Measurements from ENCODE around the gene NCF4. TPM values are rescaled to one million over a fixed set of nuclear protein-coding genes. Genes with fewer than 3 reads are reported as not detected.

The NCF4 gene
- total RNA-seq, 1 donor from 2014 or later, result not detected

DNA sequence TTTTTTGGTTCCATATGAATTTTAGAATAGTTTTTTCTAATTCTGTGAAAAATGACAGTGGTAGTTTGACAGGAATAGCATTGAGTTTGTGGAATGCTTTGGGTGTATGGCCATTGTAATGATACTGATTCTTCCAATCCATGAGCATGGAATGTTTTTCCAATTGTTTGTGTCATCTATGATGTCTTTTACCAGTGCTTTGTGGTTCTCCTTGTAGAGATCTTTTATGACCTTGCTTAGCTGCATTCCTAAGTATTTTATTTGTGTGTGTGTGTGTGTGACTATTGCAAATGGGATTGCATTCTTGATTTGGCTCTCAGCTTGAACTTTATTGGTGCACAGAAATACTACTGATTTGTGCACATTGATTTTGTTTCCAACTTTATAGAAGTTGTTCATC, 49.7 kb downstream of the NCF4 start:
- TF ChIP-seq, protein P1, sequence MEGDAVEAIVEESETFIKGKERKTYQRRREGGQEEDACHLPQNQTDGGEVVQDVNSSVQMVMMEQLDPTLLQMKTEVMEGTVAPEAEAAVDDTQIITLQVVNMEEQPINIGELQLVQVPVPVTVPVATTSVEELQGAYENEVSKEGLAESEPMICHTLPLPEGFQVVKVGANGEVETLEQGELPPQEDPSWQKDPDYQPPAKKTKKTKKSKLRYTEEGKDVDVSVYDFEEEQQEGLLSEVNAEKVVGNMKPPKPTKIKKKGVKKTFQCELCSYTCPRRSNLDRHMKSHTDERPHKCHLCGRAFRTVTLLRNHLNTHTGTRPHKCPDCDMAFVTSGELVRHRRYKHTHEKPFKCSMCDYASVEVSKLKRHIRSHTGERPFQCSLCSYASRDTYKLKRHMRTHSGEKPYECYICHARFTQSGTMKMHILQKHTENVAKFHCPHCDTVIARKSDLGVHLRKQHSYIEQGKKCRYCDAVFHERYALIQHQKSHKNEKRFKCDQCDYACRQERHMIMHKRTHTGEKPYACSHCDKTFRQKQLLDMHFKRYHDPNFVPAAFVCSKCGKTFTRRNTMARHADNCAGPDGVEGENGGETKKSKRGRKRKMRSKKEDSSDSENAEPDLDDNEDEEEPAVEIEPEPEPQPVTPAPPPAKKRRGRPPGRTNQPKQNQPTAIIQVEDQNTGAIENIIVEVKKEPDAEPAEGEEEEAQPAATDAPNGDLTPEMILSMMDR (conservative IDR thresholded peaks at IDR 0.05), result no peak
- Mint-ChIP-seq H3K27me3 (ENCODE audit: low read depth) (peaks cover 59% of the 10 kb centered on the region), H3K9me3 (no peaks in the 10 kb centered on the region), H3K4me1 (peaks cover 4% of the 10 kb centered on the region), H3K27ac (ENCODE audit: unreplicated experiment) (no peak overlapping the region), H3K4me3 (no peak overlapping the region), H3K36me3 (ENCODE audit: low read depth) (no peaks in the 10 kb centered on the region)
- DNase-seq (ENCODE audit: low read depth, low spot score), result no peak

DNA sequence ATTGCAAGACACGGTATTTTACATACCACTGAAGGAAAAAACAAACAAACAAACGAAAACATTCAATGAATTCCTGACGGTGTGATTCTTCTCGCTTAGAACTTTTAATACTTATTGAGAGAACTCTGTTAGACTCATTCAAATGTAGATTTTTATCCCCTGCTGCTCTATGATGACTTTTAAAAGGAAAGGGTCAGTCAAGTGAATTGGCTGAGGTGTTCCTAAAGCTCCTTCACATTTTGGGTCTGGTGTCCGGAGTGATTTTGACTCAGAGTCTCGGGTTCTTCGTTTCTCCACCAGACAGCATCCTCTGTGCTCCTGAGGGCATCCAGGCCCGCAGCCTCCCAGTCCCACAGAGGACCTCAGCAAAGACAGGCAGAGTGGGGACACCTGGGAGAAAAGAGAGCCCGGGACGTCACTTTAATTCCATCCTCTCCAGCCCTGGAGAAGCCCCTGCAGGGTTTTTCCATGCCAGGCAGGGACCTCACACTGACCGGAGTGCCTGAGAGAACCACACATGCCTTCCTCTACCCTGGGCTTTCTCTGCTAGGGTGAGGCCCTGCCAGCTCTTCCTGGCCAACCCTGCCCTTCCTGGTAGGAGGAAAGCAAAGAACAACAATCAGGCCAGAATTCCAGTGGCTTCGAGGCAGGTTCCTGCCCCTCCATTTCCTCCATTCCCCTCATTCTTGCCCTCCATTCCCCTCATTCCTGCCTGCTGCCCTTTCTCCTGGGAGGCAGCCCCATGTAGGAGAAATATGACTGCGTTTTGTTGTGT, 51.3 kb downstream of the NCF4 start:
- no peak for DNase-seq (ENCODE audit: low read depth, low spot score)
- TF ChIP-seq, protein P1 (conservative IDR thresholded peaks at IDR 0.05), result no peak
- Mint-ChIP-seq H3K9me3 (no peaks in the 10 kb centered on the region), H3K27me3 (ENCODE audit: low read depth) (peaks cover 66% of the 10 kb centered on the region), H3K4me1 (peaks cover 4% of the 10 kb centered on the region), H3K27ac (ENCODE audit: unreplicated experiment) (no peak overlapping the region), H3K36me3 (ENCODE audit: low read depth) (no peaks in the 10 kb centered on the region), H3K4me3 (no peak overlapping the region)

DNA sequence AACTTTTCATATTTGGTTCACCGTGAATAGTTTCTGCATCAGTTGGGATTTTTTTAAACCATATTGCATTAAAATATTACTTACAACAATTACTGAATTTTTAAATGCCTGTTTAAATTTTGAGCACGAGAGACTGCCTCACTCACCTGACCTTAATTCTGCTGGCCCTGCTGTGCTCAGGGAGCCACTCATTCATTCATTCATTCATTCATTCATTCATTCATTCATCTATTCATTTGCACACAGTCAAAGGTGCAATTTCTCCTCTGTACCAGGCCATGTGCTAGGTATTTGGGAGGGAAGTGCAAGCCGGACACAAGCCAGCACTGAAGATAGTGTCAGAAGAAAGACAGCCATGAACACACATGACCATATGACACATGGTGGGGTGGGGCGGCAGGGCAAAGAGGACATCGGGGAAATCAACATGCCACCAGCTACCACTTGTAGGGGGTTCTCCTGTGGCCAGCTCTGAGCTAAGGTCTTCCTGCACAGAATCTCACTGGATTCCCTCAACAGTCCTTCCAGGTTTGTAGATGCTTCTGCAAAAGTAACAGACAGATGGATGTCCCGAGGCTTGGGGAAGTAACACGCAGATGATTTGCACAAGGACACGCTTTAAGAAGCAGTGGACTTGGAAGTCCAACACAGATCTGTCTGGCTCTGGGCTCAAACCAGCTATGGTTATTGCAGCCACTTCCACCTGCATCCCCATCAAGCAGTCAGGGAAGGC, 52.1 kb downstream of the NCF4 start:
- Mint-ChIP-seq H3K4me3 (no peak overlapping the region), H3K27me3 (ENCODE audit: low read depth) (peaks cover 67% of the 10 kb centered on the region)

DNA sequence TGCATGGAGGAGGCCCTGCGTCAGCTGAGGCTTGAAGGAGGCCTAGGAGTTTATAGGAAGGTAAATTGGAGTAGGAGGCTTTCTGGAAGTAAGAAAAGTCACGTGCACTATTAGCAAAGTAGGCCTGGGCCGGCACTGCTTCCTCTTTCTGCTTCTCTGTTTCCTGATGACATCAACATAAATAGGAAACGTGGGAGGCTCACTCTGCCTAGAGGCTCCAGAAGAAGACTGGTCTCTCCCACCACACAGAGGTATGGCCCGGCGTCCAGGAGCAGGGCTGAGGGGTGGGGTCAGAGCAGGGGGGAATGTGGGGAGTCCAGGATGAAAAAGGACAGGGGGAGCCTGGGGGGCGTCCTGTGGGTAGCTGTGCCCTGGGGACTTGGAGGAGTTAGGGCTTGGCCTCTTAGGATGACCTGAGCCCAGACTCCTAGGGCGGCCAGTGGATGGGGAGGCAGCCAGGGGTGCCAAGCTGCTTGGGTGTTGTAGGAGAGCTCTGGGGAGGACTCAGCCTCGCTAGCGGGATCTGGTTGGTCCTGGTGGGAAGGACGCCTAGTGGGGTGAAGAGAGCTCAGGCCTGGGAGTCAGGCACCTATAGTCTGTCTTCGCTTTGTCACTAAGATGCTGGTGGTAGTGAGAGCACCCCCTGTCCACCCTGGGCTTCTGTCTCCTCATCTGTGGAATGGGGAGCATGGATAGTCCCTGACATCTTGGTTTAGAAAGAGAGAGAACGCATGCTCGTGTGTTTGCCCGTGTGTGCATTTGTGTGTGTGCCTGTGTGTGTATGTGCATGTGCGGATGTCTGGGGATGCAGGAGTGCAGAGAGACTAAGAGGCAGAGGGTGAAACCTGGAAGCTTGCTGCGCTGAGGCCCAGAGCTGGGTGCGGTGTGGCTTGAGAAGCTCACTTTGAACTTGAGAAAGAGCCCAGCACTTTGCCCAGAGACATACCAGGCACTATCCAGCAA, 52.9 kb downstream of the NCF4 start, which contains the start of gene CSF2RB:
CSF2RB (plus strand) TSS at position 202 of the 963 bp plus-strand sequence. CDS start 8,580 bp downstream, outside the sequence.
- no peak within 1 kb of the TSS for H3K4me3 Mint-ChIP-seq
- DNase-seq (ENCODE audit: low read depth, low spot score), result no peak
- H3K27ac Mint-ChIP-seq (ENCODE audit: unreplicated experiment), result no peak within 1 kb of the TSS
- peaks cover 4% of the 10 kb centered on the region for H3K4me1 Mint-ChIP-seq
- no peaks in the 10 kb centered on the region for H3K36me3 Mint-ChIP-seq (ENCODE audit: low read depth)
- H3K9me3 Mint-ChIP-seq, result no peaks in the 10 kb centered on the region
- TF ChIP-seq, protein P1 (conservative IDR thresholded peaks at IDR 0.05), result no peak
- H3K27me3 Mint-ChIP-seq (ENCODE audit: low read depth), result peaks cover 69% of the 10 kb centered on the region

More for the DNA sequence above, 52.1 kb downstream of the NCF4 start:
- TF ChIP-seq, protein P1 (conservative IDR thresholded peaks at IDR 0.05), result no peak
- no peaks in the 10 kb centered on the region for H3K36me3 Mint-ChIP-seq (ENCODE audit: low read depth)
- no peak for DNase-seq (ENCODE audit: low read depth, low spot score)
- no peaks in the 10 kb centered on the region for H3K9me3 Mint-ChIP-seq
- peaks cover 4% of the 10 kb centered on the region for H3K4me1 Mint-ChIP-seq
- H3K27ac Mint-ChIP-seq (ENCODE audit: unreplicated experiment), result no peak overlapping the region

DNA sequence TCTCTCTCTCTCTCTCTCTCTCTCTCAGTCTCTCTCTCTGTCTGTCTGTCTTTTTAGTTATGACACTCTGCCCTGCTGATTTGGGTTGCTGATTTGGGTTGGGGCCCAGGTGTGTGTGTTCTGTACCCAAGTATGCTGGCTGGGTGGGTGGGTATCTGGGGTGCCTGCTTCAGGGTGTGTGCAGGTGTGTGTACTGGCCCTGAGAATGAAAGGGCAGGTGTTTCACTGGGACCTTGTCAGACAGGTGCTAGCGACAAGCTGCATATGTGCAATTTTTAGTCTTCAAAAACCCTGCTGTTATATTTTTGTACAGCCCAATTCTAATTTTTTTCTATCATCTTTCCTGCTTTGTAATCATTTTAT, 53.6 kb downstream of the NCF4 start:
- no peak overlapping the region for H3K27ac Mint-ChIP-seq (ENCODE audit: unreplicated experiment)
- no peaks in the 10 kb centered on the region for H3K9me3 Mint-ChIP-seq
- peaks cover 4% of the 10 kb centered on the region for H3K4me1 Mint-ChIP-seq
- H3K27me3 Mint-ChIP-seq (ENCODE audit: low read depth), result peaks cover 65% of the 10 kb centered on the region
- H3K36me3 Mint-ChIP-seq (ENCODE audit: low read depth), result no peaks in the 10 kb centered on the region
- TF ChIP-seq, protein P1 (conservative IDR thresholded peaks at IDR 0.05), result no peak
- H3K4me3 Mint-ChIP-seq, result no peak overlapping the region
- DNase-seq (ENCODE audit: low read depth, low spot score), result no peak
